ENCODE measurements around the gene PREX1.

PREX1 gene

DNA sequence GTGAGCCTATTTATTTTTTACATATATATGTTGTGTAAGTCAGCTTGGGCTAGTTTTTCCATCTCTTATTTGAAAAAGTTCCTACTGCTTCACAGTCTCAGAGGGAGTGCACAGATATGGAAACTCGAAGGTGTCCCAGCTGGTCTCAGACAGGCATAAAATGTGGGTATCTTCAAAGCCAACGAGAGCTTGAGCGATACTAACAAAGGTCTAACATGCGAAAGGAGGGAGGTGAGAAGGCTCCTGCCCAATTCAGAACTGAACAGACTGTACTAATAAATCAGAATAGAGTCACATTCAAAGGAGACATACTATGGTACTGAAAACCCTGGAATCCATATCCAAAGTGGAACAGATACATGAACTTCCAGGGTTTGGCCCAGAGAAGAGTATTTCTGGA lies 113.0 kb downstream of the PREX1 start:
- Mint-ChIP-seq H3K36me3 (ENCODE audit: low read depth) (peaks cover 35% of the 10 kb centered on the region), H3K27me3 (no peaks in the 10 kb centered on the region), H3K4me3 (no peak overlapping the region), H3K27ac (peak overlapping the region; percentile 96), H3K9me3 (no peaks in the 10 kb centered on the region), H3K4me1 (ENCODE audit: low read depth) (peaks cover 72% of the 10 kb centered on the region)
- no peak for DNase-seq

DNA sequence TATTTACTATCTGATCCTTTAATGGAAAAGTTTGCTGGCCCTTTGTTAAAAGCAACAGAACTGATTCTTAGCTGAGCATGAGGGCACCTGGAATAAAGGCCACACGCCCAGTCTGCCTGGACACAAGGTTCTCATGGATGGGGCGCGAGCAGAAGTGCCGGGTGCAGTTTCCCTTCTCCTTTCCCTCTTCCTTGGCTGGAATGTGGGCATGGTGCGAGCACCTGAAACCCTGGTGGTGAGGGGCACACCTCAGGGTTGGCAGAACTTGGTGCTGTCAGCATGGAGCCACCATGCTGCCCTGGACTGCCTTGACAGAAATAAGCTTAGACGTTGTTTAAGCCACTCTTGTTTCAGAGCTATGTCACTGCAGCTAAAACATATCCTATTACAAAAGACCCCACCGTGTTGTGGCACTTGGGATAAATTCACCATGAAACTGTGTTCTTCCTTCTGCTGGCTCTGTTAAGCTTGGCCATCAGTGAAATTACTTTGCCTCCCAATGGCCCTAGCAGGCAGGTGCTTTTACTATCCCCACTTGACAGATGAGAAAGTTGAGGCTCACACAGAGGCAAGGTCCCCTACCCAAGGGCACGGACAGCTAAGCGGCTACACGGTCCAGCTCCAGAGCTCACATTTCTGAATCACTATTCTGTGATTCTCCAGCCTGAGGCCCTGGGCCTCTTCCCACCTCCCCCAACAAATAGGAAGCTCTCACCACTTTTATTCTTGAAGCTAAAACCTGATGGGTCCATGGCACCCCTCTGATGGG lies 115.9 kb downstream of the PREX1 start:
- H3K27ac Mint-ChIP-seq: peak overlapping the region; percentile 47
- DNase-seq: no peak
- peaks cover 47% of the 10 kb centered on the region for H3K36me3 Mint-ChIP-seq (ENCODE audit: low read depth)
- peaks cover 63% of the 10 kb centered on the region for H3K4me1 Mint-ChIP-seq (ENCODE audit: low read depth)
- no peaks in the 10 kb centered on the region for H3K9me3 Mint-ChIP-seq
- H3K4me3 Mint-ChIP-seq: no peak overlapping the region
- no peaks in the 10 kb centered on the region for H3K27me3 Mint-ChIP-seq

DNA sequence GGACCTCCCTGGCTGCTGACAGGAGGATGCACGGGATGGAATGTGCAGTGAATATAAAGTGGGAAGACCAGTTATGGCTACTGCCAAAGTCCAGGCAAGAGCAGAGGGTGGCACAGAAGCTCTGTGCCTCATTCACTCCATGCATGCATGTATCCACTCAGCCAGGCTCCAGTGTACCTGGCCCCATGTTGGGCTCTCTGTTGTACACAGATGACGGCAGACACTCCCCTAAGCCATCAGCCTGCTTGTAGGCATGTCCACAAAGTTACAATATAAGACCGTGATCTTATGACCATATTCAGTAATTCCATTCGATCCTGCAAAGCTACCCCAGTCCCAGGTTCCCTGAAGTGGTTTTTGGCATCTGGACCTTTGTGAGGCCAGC lies 116.8 kb downstream of the PREX1 start:
- no peak for DNase-seq
- H3K4me1 Mint-ChIP-seq (ENCODE audit: low read depth): peaks cover 62% of the 10 kb centered on the region
- H3K27ac Mint-ChIP-seq: no peak overlapping the region
- H3K27me3 Mint-ChIP-seq: no peaks in the 10 kb centered on the region
- H3K36me3 Mint-ChIP-seq (ENCODE audit: low read depth): peaks cover 51% of the 10 kb centered on the region
- no peak overlapping the region for H3K4me3 Mint-ChIP-seq
- no peaks in the 10 kb centered on the region for H3K9me3 Mint-ChIP-seq

DNA sequence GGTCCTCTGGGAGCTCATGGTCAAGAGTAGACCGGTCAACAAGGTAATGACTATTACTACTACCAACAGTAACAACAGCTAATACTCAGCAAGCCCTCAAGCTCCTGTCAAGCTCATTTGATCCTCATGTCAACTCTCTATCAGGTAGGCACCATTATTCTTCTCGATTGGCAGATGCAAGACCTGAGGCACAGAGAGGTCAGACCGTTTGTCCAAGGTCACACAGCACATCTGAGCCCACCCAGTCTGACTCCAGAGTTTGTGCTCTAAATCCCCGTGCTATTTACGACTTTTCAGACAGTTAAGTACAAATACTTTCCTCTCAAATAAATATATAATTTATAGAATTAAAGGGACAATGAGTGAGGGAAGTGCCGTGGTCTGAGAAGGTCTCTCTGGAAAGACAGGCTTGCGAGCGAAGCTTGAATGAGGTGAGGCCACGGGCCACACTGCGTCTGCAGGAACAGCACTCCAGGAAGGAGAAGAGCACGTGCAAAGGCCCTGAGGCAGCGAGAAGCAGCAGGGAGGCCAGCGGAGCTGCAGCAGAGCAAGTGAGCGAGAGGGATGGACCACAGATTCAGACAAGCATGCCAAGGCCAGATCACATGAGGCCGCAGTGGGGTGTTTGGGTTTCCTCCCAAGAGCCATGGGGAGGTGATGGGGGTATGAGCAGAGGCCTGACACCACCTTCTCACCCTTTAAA lies 117.3 kb downstream of the PREX1 start:
- H3K36me3 Mint-ChIP-seq (ENCODE audit: low read depth): peaks cover 49% of the 10 kb centered on the region
- H3K9me3 Mint-ChIP-seq: no peaks in the 10 kb centered on the region
- H3K4me3 Mint-ChIP-seq: no peak overlapping the region
- peaks cover 60% of the 10 kb centered on the region for H3K4me1 Mint-ChIP-seq (ENCODE audit: low read depth)
- DNase-seq: no peak
- H3K27ac Mint-ChIP-seq: peak overlapping the region; percentile 8
- no peaks in the 10 kb centered on the region for H3K27me3 Mint-ChIP-seq

- Mint-ChIP-seq H3K4me1 (ENCODE audit: low read depth) (peaks cover 53% of the 10 kb centered on the region), H3K27me3 (no peaks in the 10 kb centered on the region), H3K4me3 (no peak overlapping the region), H3K9me3 (no peaks in the 10 kb centered on the region), H3K36me3 (ENCODE audit: low read depth) (peaks cover 52% of the 10 kb centered on the region), H3K27ac (no peak overlapping the region)
- no peak for DNase-seq
Observed at GRCh38 chr20:48709744-48710143, 118.1 kb downstream of the PREX1 start.

GRCh38 chr20:48709058-48709691 lies 118.6 kb downstream of the PREX1 start:
- Mint-ChIP-seq H3K36me3 (ENCODE audit: low read depth) (peaks cover 55% of the 10 kb centered on the region), H3K27me3 (no peaks in the 10 kb centered on the region), H3K4me1 (ENCODE audit: low read depth) (peaks cover 48% of the 10 kb centered on the region), H3K9me3 (no peaks in the 10 kb centered on the region), H3K4me3 (no peak overlapping the region), H3K27ac (peak overlapping the region; percentile 66)
- no peak for DNase-seq

DNA sequence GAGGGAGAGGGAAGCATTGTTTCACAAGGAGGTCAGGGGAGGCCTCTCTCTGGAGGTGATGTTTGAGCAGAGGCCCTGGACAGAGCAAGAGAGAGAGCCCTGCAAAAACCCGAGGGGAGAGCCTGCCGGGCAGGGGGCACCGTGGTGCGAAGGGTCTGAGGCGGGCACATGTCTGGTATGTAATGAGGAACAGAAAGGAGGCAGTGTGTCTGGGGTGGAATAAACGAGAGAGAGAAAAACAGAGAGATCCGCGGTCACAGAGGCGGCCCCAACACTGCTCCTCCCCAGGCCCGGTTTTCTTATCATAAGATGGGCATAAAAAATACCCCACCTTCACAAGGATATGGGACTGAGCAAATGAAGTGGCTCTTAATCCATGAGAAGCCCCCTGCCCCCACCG lies 119.2 kb downstream of the PREX1 start:
- Mint-ChIP-seq H3K27ac (peak overlapping the region; percentile 54), H3K9me3 (no peaks in the 10 kb centered on the region), H3K4me3 (no peak overlapping the region), H3K36me3 (ENCODE audit: low read depth) (peaks cover 61% of the 10 kb centered on the region), H3K27me3 (no peaks in the 10 kb centered on the region), H3K4me1 (ENCODE audit: low read depth) (peaks cover 44% of the 10 kb centered on the region)
- DNase-seq: no peak

GRCh38 chr20:48708116-48708515 lies 119.7 kb downstream of the PREX1 start:
- no peaks in the 10 kb centered on the region for H3K27me3 Mint-ChIP-seq
- H3K9me3 Mint-ChIP-seq: no peaks in the 10 kb centered on the region
- no peak for DNase-seq
- H3K36me3 Mint-ChIP-seq (ENCODE audit: low read depth): peaks cover 65% of the 10 kb centered on the region
- peaks cover 44% of the 10 kb centered on the region for H3K4me1 Mint-ChIP-seq (ENCODE audit: low read depth)
- H3K4me3 Mint-ChIP-seq: no peak overlapping the region
- peak overlapping the region; percentile 54 for H3K27ac Mint-ChIP-seq

- Mint-ChIP-seq H3K27me3 (no peaks in the 10 kb centered on the region), H3K9me3 (no peaks in the 10 kb centered on the region), H3K27ac (peak overlapping the region; percentile 69), H3K36me3 (ENCODE audit: low read depth) (peaks cover 65% of the 10 kb centered on the region), H3K4me3 (no peak overlapping the region), H3K4me1 (ENCODE audit: low read depth) (peaks cover 35% of the 10 kb centered on the region)
- DNase-seq: no peak
Observed at GRCh38 chr20:48706710-48707365, 121.0 kb downstream of the PREX1 start.

- Mint-ChIP-seq H3K4me3 (no peak overlapping the region), H3K27me3 (no peaks in the 10 kb centered on the region), H3K27ac (peak overlapping the region; percentile 62), H3K36me3 (ENCODE audit: low read depth) (peaks cover 71% of the 10 kb centered on the region), H3K9me3 (no peaks in the 10 kb centered on the region), H3K4me1 (ENCODE audit: low read depth) (peaks cover 34% of the 10 kb centered on the region)
- DNase-seq: no peak
Observed at GRCh38 chr20:48706116-48706656, 121.6 kb downstream of the PREX1 start.

DNA sequence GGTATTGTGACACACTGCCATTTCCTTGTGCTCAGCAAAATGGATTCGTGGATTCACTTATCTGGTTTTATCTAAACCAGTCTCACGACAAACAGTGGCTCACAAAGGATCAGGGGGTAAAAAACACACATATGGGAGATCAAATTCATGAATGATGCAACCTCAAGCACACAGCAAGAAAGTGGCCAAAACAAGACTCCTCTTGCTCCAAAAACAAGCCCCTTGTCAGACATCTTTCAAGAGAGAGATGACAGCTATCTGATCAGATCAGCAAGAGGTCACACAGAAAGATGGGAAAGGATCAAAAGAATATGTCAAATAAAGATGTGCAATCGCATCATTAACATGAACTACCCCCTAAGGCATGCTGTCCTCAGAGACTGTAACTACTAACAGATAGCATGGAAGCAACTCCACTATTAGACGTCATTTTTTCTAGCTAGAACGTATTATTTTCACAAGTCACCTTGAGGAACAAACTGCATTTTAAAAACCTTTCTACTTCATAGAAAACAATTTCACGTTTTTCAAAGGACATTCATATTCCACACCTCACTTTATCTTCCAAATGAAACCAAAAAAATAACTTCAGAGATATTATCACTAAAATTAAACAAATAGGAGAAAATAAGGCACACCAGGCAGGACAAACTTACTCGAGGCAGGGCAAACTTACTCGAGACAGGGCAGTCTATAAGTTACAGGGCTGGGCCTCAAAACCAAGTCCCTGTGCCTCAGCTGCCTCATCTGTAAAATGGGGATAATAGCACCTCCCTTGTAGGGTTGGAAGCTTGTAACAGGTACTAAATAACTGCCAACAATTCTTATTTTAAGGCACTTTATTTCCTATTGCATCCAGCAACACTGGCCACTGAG lies 122.3 kb downstream of the PREX1 start:
- Mint-ChIP-seq H3K9me3 (no peaks in the 10 kb centered on the region), H3K4me1 (ENCODE audit: low read depth) (peaks cover 32% of the 10 kb centered on the region), H3K27ac (peak overlapping the region; percentile 62), H3K36me3 (ENCODE audit: low read depth) (peaks cover 76% of the 10 kb centered on the region), H3K27me3 (no peaks in the 10 kb centered on the region), H3K4me3 (no peak overlapping the region)
- DNase-seq: no peak

- Mint-ChIP-seq H3K36me3 (ENCODE audit: low read depth) (peaks cover 80% of the 10 kb centered on the region), H3K4me1 (ENCODE audit: low read depth) (peaks cover 34% of the 10 kb centered on the region)
Observed at GRCh38 chr20:48704761-48705160, 123.0 kb downstream of the PREX1 start.

GRCh38 chr20:48703511-48704219 lies 124.1 kb downstream of the PREX1 start:
- Mint-ChIP-seq H3K4me1 (ENCODE audit: low read depth) (peaks cover 36% of the 10 kb centered on the region), H3K27me3 (no peaks in the 10 kb centered on the region), H3K9me3 (no peaks in the 10 kb centered on the region), H3K4me3 (no peak overlapping the region), H3K36me3 (ENCODE audit: low read depth) (peaks cover 83% of the 10 kb centered on the region), H3K27ac (peak overlapping the region; percentile 78)
- DNase-seq: no peak

More at GRCh38 chr20:48704761-48705160, 123.0 kb downstream of the PREX1 start:
- Mint-ChIP-seq H3K4me3 (no peak overlapping the region), H3K9me3 (no peaks in the 10 kb centered on the region), H3K27me3 (no peaks in the 10 kb centered on the region), H3K27ac (peak overlapping the region; percentile 78)
- DNase-seq: no peak
